Natural killer cell (primary cell): ENCODE data around the gene RGS3. TPM values are rescaled to one million over a fixed set of nuclear protein-coding genes. Genes with fewer than 3 reads are reported as not detected.
A peak's percentile ranks its signal among the peaks of the same experiment; 100 is the strongest.

Experiments
- ATAC-seq, 3 donors: fragments of 150-1000 bp in 2 of 3; fragments of 200-7000 bp in 1 of 3; cut with Tn5 transposase; 1 replicate in 1 of 3; 2 replicates in 2 of 3; pipeline ENCODE4 v1.10.0; 2021; ENCODE audit warnings: mild to moderate bottlenecking in 2 of 3, moderate library complexity in 2 of 3
- DNase-seq, 2 donors: peaks; one replicate each; pipeline versions ENCODE4 v3.0.0 to v3.0.0-alpha.2; 2013 to 2021; ENCODE audit warnings: mixed read lengths in 1 of 2
- H3K27ac ChIP-seq: one replicate; pipeline ENCODE4 v1.5.1; 2013; ENCODE audit warnings: mild to moderate bottlenecking, low read length
- H3K27me3 ChIP-seq: one replicate; pipeline ENCODE4 v1.6.1; 2013; ENCODE audit warnings: low read length; ENCODE audit not compliant: control insufficient read depth, insufficient read depth
- H3K36me3 ChIP-seq: one replicate; pipeline ENCODE4 v1.6.1; 2013; ENCODE audit warnings: low read length; ENCODE audit not compliant: control insufficient read depth, insufficient read depth
- H3K4me1 ChIP-seq: one replicate; pipeline ENCODE4 v1.6.1; 2013; ENCODE audit warnings: low read length; ENCODE audit not compliant: control insufficient read depth, insufficient read depth
- H3K4me3 ChIP-seq: one replicate; pipeline ENCODE4 v1.5.1; 2013; ENCODE audit warnings: low read length
- H3K9me3 ChIP-seq: one replicate; pipeline ENCODE4 v1.6.1; 2013; ENCODE audit warnings: low read length; ENCODE audit not compliant: control insufficient read depth, insufficient read depth
- H3K27ac Mint-ChIP-seq, 2 donors: one replicate each; pipeline ENCODE4 v1.8.0; 2022; ENCODE audit warnings: mild to moderate bottlenecking in 2 of 2, mixed read lengths in 2 of 2, moderate library complexity in 1 of 2
- H3K27me3 Mint-ChIP-seq, 2 donors: one replicate each; pipeline ENCODE4 v1.8.0; 2022; ENCODE audit warnings: low read depth in 2 of 2, mixed read lengths in 2 of 2
- H3K36me3 Mint-ChIP-seq: one replicate; pipeline ENCODE4 v1.8.0; 2022; ENCODE audit warnings: mixed read lengths
- H3K4me1 Mint-ChIP-seq, 2 donors: one replicate each; pipeline ENCODE4 v1.8.0; 2022; ENCODE audit warnings: mixed read lengths in 2 of 2
- H3K4me3 Mint-ChIP-seq: one replicate; pipeline ENCODE4 v1.8.0; 2022; ENCODE audit warnings: mild to moderate bottlenecking, moderate library complexity, mixed read lengths
- H3K9me3 Mint-ChIP-seq, 2 donors: one replicate each; pipeline ENCODE4 v1.8.0; 2022; ENCODE audit warnings: mixed read lengths in 2 of 2
- WGBS: methylation state at CpG from one replicate; pipeline ENCODE4 v1.1.7; 2013; ENCODE audit warnings: missing lambda C conversion rate; ENCODE audit not compliant: insufficient coverage; 5-methylcytosine and 5-hydroxymethylcytosine counted together
- intact Hi-C: fragments of 100-400 bp; cut with micrococcal nuclease; formaldehyde crosslinking; loops from one replicate; pipeline ENCODE4 v1.14.2; 2022
- total RNA-seq, 4 donors: library from RNA; stranded (reverse); fragments of 120-200 nt in 1 of 4; gene quantifications; one replicate each; pipeline versions ENCODE4 v1.2.3 to v1.2.4, GENCODE V29; 2013 to 2022
- TF ChIP-seq, protein P1 (sequence below): fragments of 200-600 bp; IDR thresholded peaks from one replicate; pipeline ENCODE4 v1.8.0; 2022; ENCODE audit warnings: antibody characterized with exemption

RGS3 gene
- total RNA-seq, 3 donors from 2014 or later (not counting 1 experiment from before 2014, with no cell fraction given), result 148 to 269 (median 190) TPM

GRCh38 chr9:113542006-113542405 lies 78.5 kb downstream of the RGS3 start:
- Mint-ChIP-seq H3K27ac (peak overlapping the region; percentile 90 to 98), H3K4me3 (peak overlapping the region; percentile 62), H3K4me1 (peaks cover 94 to 95% of the 10 kb centered on the region in 2 donors), H3K36me3 (peaks cover 8% of the 10 kb centered on the region), H3K9me3 (no peaks in the 10 kb centered on the region), H3K27me3 (no peaks in the 10 kb centered on the region)
- intact Hi-C loops, result no loop called here
- peaks cover 89% of the 10 kb centered on the region for H3K36me3 ChIP-seq
- ATAC-seq, result no peak
- H3K4me3 ChIP-seq, result no peak overlapping the region
- H3K27ac ChIP-seq, result no peak overlapping the region
- DNase-seq, result no peak
- H3K9me3 ChIP-seq, result no peaks in the 10 kb centered on the region
- WGBS, result 87% methylated on average over 7 of the region's 7 CpGs
- TF ChIP-seq, protein P1, sequence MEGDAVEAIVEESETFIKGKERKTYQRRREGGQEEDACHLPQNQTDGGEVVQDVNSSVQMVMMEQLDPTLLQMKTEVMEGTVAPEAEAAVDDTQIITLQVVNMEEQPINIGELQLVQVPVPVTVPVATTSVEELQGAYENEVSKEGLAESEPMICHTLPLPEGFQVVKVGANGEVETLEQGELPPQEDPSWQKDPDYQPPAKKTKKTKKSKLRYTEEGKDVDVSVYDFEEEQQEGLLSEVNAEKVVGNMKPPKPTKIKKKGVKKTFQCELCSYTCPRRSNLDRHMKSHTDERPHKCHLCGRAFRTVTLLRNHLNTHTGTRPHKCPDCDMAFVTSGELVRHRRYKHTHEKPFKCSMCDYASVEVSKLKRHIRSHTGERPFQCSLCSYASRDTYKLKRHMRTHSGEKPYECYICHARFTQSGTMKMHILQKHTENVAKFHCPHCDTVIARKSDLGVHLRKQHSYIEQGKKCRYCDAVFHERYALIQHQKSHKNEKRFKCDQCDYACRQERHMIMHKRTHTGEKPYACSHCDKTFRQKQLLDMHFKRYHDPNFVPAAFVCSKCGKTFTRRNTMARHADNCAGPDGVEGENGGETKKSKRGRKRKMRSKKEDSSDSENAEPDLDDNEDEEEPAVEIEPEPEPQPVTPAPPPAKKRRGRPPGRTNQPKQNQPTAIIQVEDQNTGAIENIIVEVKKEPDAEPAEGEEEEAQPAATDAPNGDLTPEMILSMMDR, result no peak
- peaks cover 87% of the 10 kb centered on the region for H3K4me1 ChIP-seq
- H3K27me3 ChIP-seq, result no peaks in the 10 kb centered on the region

- Histone ChIP-seq H3K27me3 (no peaks in the 10 kb centered on the region), H3K27ac (no peak overlapping the region), H3K4me3 (no peak overlapping the region), H3K9me3 (no peaks in the 10 kb centered on the region), H3K4me1 (peaks cover 86% of the 10 kb centered on the region), H3K36me3 (peaks cover 84% of the 10 kb centered on the region)
- 86% methylated on average over 5 of the region's 5 CpGs for WGBS
- intact Hi-C loops, result no loop called here
- no peaks in the 10 kb centered on the region for H3K9me3 Mint-ChIP-seq
- H3K36me3 Mint-ChIP-seq, result peaks cover 8% of the 10 kb centered on the region
- peaks cover 94 to 95% of the 10 kb centered on the region in 2 donors for H3K4me1 Mint-ChIP-seq
- DNase-seq, result no peak
- no peak overlapping the region for H3K4me3 Mint-ChIP-seq
- TF ChIP-seq, protein P1, result no peak
- H3K27ac Mint-ChIP-seq, result peak overlapping the region; percentile 90 to 98
- ATAC-seq, result no peak
- H3K27me3 Mint-ChIP-seq, result no peaks in the 10 kb centered on the region
Measured at GRCh38 chr9:113542741-113543140, 79.2 kb downstream of the RGS3 start.

DNA sequence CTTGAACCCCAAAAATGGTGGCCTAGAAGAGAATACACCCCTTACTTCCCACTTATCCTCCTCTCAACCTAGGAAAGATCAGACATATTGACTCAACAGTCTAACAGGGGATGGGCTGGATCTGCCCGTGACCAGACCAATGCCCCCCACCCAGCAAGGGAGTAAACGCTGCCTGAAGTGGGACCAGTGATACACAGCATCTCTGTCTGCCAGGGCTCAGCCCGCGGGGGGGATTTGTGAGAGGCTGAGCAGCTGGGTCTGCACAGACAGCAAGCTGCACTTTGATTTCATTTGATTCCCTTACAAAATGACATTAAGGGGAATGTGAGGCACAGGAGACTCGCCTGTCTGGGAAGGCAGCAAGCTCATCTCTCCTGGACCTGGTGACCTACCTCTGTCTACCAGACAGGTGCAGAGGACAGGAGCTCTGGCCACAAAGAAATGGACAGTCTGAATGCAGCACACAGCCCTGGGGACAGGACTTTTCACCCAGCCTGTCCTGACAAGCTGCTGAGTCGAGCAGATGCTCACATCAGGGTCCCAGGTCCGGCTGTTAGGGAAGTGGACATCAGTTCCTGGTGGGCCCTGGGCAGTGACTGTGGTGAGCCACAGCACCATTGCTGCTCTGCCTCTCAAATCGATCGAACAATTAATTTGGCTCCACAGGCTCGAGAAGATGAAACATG lies 79.9 kb downstream of the RGS3 start:
- TF ChIP-seq, protein P1, result no peak
- Mint-ChIP-seq H3K27ac (peak overlapping the region; percentile 90 to 98), H3K27me3 (no peaks in the 10 kb centered on the region), H3K9me3 (no peaks in the 10 kb centered on the region), H3K4me3 (no peak overlapping the region), H3K36me3 (peaks cover 8% of the 10 kb centered on the region), H3K4me1 (peaks cover 95 to 96% of the 10 kb centered on the region in 2 donors)
- Histone ChIP-seq H3K27ac (no peak overlapping the region), H3K9me3 (no peaks in the 10 kb centered on the region), H3K36me3 (peaks cover 77% of the 10 kb centered on the region), H3K4me1 (peaks cover 86% of the 10 kb centered on the region), H3K4me3 (no peak overlapping the region), H3K27me3 (no peaks in the 10 kb centered on the region)
- 88% methylated on average over 10 of the region's 10 CpGs for WGBS
- intact Hi-C loops, result no loop called here
- DNase-seq (no peak), ATAC-seq (no peak)

DNA sequence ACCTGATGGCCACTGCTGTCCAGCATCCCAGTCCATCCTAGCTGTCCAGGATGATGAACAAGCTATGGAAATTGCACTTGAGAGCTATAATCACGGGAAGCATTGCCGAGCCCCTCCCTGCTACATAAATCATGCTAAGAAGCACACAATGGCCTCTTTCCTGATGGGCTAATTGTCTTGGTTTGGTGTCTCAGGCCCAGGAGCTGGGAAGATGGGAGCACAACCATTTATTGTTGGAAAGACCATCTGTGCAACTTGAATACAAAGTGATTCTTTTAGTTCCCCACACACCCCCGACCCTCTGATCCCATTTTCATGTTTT lies 80.4 kb downstream of the RGS3 start:
- H3K9me3 ChIP-seq, result no peaks in the 10 kb centered on the region
- intact Hi-C loops, result no loop called here
- TF ChIP-seq, protein P1, result no peak
- no peaks in the 10 kb centered on the region for H3K27me3 ChIP-seq
- H3K36me3 Mint-ChIP-seq, result peaks cover 8% of the 10 kb centered on the region
- H3K27me3 Mint-ChIP-seq, result no peaks in the 10 kb centered on the region
- H3K4me1 ChIP-seq, result peaks cover 86% of the 10 kb centered on the region
- H3K27ac Mint-ChIP-seq, result peak overlapping the region; percentile 90 to 98
- no peak overlapping the region for H3K4me3 Mint-ChIP-seq
- DNase-seq (no peak), ATAC-seq (no peak)
- peaks cover 92 to 96% of the 10 kb centered on the region in 2 donors for H3K4me1 Mint-ChIP-seq
- H3K4me3 ChIP-seq, result no peak overlapping the region
- H3K36me3 ChIP-seq, result peaks cover 73% of the 10 kb centered on the region
- 78% methylated on average over 3 of the region's 3 CpGs for WGBS
- H3K27ac ChIP-seq, result no peak overlapping the region
- no peaks in the 10 kb centered on the region for H3K9me3 Mint-ChIP-seq
